Breast epithelium (tissue), 4 donors: ENCODE data around the gene PSMD13. TPM values are rescaled to one million over a fixed set of nuclear protein-coding genes. Genes with fewer than 3 reads are reported as not detected.
"Not testable (repeated sequence)": the region's sequence is repeated elsewhere in the genome, so short reads cannot be mapped to it uniquely, and the experiment has no call there.

Experiments used
- DNase-seq, 2 donors: peaks; one replicate each; pipeline ENCODE4 v3.0.0-alpha.2; 2019; ENCODE audit warnings: low spot score in 2 of 2
- H3K27ac ChIP-seq, 2 donors: fragments of 200-600 bp; sonication (generic) in 1 of 2; one replicate each; pipeline ENCODE4 v1.5.1; 2016 to 2019; ENCODE audit warnings: mild to moderate bottlenecking in 1 of 2
- H3K27me3 ChIP-seq, 2 donors: fragments of 200-600 bp; sonication (generic) in 1 of 2; one replicate each; pipeline versions ENCODE4 v1.5.1 to v1.6.0; 2017 to 2019; ENCODE audit warnings: control low read depth in 1 of 2, mild to moderate bottlenecking in 1 of 2
- H3K36me3 ChIP-seq: fragments of 200-600 bp; one replicate; pipeline ENCODE4 v1.5.1; 2019
- H3K4me1 ChIP-seq, 2 donors: fragments of 200-600 bp; sonication (generic); one replicate each; pipeline ENCODE4 v1.5.1; 2016 to 2019; ENCODE audit warnings: control low read depth in 1 of 2
- H3K4me3 ChIP-seq, 3 donors: fragments of 200-600 bp; sonication (generic); 1 replicate in 2 of 3; 2 replicates in 1 of 3; pipeline ENCODE4 v1.5.1; 2016 to 2019; ENCODE audit warnings: mild to moderate bottlenecking in 3 of 3, moderate library complexity in 2 of 3
- H3K9me3 ChIP-seq, 2 donors: fragments of 200-600 bp; sonication (generic) in 1 of 2; one replicate each; pipeline ENCODE4 v1.5.1; 2016 to 2019; ENCODE audit warnings: control low read depth in 1 of 2
- CTCF ChIP-seq, 3 donors: fragments of 450-650 bp; IDR thresholded peaks; one replicate each; pipeline ENCODE4 v1.5.1; 2016 to 2017; ENCODE audit warnings: antibody characterized with exemption in 3 of 3, mild to moderate bottlenecking in 3 of 3, moderate library complexity in 3 of 3
- POLR2A ChIP-seq: fragments of 450-650 bp; IDR thresholded peaks from one replicate; pipeline ENCODE4 v1.6.1; 2016; ENCODE audit warnings: antibody characterized with exemption, mild to moderate bottlenecking, moderate library complexity
- POLR2AphosphoS5 ChIP-seq, 3 donors: sonication (generic); formaldehyde crosslinking; IDR thresholded peaks; one replicate each; pipeline ENCODE4 v1.6.1; 2017; ENCODE audit warnings: antibody characterized with exemption in 3 of 3
- intact Hi-C: fragments of 100-400 bp; cut with DNase I; formaldehyde crosslinking; loops from one replicate; pipeline ENCODE4 v1.15.1; 2023; ENCODE audit warnings: low total_unique reads
- total RNA-seq, 3 donors: library from RNA; depleted of rRNA; stranded (reverse); fragments of >200 nt; gene quantifications; one replicate each; pipeline ENCODE4 v1.1.0, GENCODE V29; 2016

The PSMD13 gene
- total RNA-seq, 3 donors from 2014 or later, result 96.0 to 114 (median 106) TPM

- H3K9me3 ChIP-seq, result no peaks in the 10 kb centered on the region
- H3K27ac ChIP-seq, result no peak overlapping the region
- peaks cover 24 to 61% of the 10 kb centered on the region in 2 donors for H3K27me3 ChIP-seq
- no peaks in the 10 kb centered on the region for H3K36me3 ChIP-seq
- no peak for DNase-seq
- no peak overlapping the region for H3K4me3 ChIP-seq
- H3K4me1 ChIP-seq, result peaks cover 0 to 5% of the 10 kb centered on the region in 2 donors
- intact Hi-C loops, result loop anchor here (2.0 kb wide), 1 partner anchor 37 kb away; no protein-coding TSS in a partner anchor
- TF ChIP-seq POLR2A, result no peak
- no peak for TF ChIP-seq POLR2AphosphoS5 (IDR thresholded peaks at IDR 0.05)
- no peak for TF ChIP-seq CTCF (IDR thresholded peaks at IDR 0.05)
Measured at GRCh38 chr11:283405-284104, 46.8 kb downstream of the PSMD13 start.

DNA sequence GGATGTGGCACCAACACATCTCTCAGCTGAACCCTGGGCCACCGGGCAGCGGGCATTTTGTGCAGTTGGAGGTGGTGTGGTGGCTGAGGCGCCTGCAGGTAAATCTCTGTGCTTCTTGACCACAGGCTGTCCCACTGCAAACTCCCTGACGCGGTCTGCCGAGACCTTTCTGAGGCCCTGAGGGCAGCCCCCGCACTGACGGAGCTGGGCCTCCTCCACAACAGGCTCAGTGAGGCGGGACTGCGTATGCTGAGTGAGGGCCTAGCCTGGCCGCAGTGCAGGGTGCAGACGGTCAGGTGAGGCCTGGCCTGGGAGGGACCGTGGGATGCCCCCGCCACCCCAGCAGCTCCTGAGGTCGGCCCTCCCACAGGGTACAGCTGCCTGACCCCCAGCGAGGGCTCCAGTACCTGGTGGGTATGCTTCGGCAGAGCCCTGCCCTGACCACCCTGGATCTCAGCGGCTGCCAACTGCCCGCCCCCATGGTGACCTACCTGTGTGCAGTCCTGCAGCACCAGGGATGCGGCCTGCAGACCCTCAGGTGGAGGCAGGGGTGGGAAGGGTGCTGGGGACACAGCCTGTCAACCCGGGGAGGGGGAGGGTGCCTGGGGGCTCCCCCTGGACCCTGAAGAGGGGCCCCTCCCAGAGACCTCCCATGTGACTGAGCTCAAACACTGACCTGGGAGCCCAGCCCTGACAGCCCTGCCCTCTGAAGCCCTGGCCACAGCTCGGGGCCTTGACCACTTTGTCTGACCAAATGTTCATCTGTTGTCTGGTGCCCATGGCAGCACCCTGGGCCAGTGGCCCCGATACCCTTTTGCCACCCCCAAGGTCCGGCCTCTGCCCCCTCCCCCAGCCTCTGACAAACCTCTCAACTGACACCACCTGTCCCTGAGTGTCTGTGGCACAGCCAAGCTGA lies 47.6 kb downstream of the PSMD13 start:
- H3K9me3 ChIP-seq, result no peaks in the 10 kb centered on the region
- H3K27ac ChIP-seq, result no peak overlapping the region
- peaks cover 0 to 5% of the 10 kb centered on the region in 2 donors for H3K4me1 ChIP-seq
- intact Hi-C loops, result no loop called here
- no peaks in the 10 kb centered on the region for H3K36me3 ChIP-seq
- no peak overlapping the region for H3K4me3 ChIP-seq
- DNase-seq, result peak in 1 of 2 donors; percentile 48
- peaks cover 18 to 53% of the 10 kb centered on the region in 2 donors for H3K27me3 ChIP-seq
- TF ChIP-seq CTCF (IDR thresholded peaks at IDR 0.05) (no peak), POLR2AphosphoS5 (IDR thresholded peaks at IDR 0.05) (no peak), POLR2A (no peak)

- peak in 1 of 2 donors; percentile 43 for DNase-seq
Measured at GRCh38 chr11:285021-285893, 48.5 kb downstream of the PSMD13 start.

DNA sequence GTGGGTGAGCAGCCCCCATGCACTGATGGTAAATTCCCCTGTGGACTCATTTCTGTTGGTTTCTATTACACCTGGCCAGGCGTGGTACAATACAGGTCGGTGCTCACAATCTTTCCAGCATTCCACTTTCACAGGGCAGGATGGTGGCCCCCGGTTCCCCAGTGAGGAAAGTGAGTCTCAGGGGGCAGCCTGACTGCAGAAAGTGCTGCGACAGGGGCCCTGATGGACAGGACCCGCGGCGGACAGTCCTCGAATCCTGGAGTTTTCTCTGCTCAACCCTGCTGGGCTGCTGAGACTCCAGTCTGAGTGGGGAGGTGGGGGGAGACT lies 49.1 kb downstream of the PSMD13 start:
- no peaks in the 10 kb centered on the region for H3K36me3 ChIP-seq
- peaks cover 12 to 38% of the 10 kb centered on the region in 2 donors for H3K27me3 ChIP-seq
- no peak overlapping the region for H3K4me3 ChIP-seq
- H3K9me3 ChIP-seq, result no peaks in the 10 kb centered on the region
- H3K27ac ChIP-seq, result no peak overlapping the region
- TF ChIP-seq POLR2A (no peak), CTCF (IDR thresholded peaks at IDR 0.05) (no peak), POLR2AphosphoS5 (IDR thresholded peaks at IDR 0.05) (no peak)
- DNase-seq, result no peak
- intact Hi-C loops, result no loop called here
- peaks cover 0 to 5% of the 10 kb centered on the region in 2 donors for H3K4me1 ChIP-seq

More at GRCh38 chr11:285021-285893, 48.5 kb downstream of the PSMD13 start:
- Histone ChIP-seq H3K4me1 (peaks cover 0 to 5% of the 10 kb centered on the region in 2 donors), H3K36me3 (no peaks in the 10 kb centered on the region), H3K27ac (no peak overlapping the region), H3K27me3 (peaks cover 12 to 44% of the 10 kb centered on the region in 2 donors), H3K9me3 (no peaks in the 10 kb centered on the region), H3K4me3 (no peak overlapping the region)
- intact Hi-C loops, result no loop called here
- TF ChIP-seq CTCF (IDR thresholded peaks at IDR 0.05) (no peak), POLR2A (no peak), POLR2AphosphoS5 (IDR thresholded peaks at IDR 0.05) (no peak)

- peaks cover 2 to 25% of the 10 kb centered on the region in 2 donors for H3K27me3 ChIP-seq
- H3K4me1 ChIP-seq, H3K36me3 ChIP-seq, H3K9me3 ChIP-seq, intact Hi-C loops: not testable (repeated sequence)
- H3K27ac ChIP-seq, result peak overlapping the region in 1 of 2 donors; percentile 80
- DNase-seq, result peak in 1 of 2 donors; percentile 49
- peak overlapping the region in 2 of 3 donors; percentile 72 to 97 for H3K4me3 ChIP-seq
Measured at GRCh38 chr11:286977-287820, 50.4 kb downstream of the PSMD13 start.
